Activated gamma-delta T cell treated with anti-CD3 and anti-CD28 coated beads, Interleukin-2, amount 50 U/mL, for 16 hours (primary cell): ENCODE results near the gene RILPL1.
A peak's percentile ranks its signal among the peaks of the same experiment; 100 is the strongest.
"Not testable (repeated sequence)": the region's sequence is repeated elsewhere in the genome, so short reads cannot be mapped to it uniquely, and the experiment has no call there.

ENCODE experiments used
- DNase-seq: peaks from one replicate; pipeline ENCODE4 v3.0.0-alpha.2; 2020; ENCODE audit warnings: low read depth

RILPL1 gene, protein sequence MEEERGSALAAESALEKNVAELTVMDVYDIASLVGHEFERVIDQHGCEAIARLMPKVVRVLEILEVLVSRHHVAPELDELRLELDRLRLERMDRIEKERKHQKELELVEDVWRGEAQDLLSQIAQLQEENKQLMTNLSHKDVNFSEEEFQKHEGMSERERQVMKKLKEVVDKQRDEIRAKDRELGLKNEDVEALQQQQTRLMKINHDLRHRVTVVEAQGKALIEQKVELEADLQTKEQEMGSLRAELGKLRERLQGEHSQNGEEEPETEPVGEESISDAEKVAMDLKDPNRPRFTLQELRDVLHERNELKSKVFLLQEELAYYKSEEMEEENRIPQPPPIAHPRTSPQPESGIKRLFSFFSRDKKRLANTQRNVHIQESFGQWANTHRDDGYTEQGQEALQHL

DNA sequence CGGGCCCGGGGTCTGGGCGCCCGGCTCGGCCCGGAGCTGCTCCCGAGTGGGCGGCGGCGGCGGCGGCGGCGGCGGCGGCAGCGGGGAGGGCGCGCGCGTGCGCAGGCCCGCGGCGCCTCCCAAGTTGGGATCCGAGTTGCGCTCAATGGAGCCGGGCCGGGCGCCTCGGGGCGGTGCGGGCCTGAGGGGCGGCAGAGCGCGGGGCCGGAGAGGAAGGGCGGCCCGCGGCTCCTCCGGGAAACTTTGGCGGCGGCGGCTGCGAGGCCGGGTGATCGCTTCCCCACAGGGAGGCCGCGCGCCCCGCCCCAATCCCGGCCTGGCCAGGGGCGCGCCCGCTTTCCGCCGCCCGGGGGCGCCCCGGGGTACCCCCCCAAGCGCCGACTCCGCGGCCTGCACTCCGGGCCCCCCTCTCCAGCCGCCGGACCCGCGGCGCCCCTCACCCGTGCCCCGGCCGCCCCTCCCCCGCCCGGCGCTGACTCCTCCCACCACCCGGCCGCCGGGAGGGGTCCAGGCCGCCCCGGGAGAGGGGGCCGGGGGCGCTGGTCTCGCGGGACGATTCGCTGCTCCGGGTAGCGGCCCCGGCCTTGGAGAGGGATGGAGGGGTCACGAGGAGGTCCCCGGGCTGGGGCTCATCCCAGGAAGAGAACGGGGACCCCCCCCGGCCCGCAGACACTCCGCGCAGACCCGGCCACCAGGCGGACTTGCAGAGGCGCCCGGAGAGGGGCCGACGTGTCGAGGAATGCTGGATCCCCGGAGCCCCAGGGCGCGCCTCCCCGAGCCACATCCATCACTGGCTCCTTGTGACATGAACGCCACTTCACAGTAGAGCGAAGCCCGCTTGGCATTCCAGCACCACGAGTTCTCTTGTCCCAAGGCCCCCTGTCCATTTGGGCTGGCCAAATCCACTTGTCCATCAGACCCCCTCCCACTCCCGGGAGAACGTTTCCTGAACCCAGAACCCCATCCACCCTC is at the start of gene RILPL1:
TSS of gene RILPL1 (minus strand) at position 48 of the 972 bp plus-strand sequence. CDS start 237 bp downstream, outside the sequence.
- DNase-seq: peak; percentile 9

DNA sequence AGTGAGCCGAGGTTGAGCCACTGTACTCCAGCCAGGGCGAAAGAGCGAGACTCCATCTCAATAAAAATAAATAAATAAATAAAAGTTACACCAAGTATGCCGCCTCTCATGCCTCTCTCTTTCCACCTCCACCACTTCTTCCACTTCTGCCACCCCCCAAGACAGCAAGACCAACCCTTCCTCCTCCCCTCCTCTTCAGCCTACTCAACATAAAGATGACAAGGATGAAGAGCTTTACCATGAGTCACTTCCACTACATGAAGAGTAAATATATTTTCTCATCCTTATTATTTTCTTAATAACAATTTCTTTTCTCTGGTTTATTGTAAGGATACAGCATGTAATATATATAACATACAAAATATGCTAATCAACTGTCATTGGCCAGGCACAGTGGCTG is 47.3 kb upstream of the RILPL1 start:
- no peak for DNase-seq

DNA sequence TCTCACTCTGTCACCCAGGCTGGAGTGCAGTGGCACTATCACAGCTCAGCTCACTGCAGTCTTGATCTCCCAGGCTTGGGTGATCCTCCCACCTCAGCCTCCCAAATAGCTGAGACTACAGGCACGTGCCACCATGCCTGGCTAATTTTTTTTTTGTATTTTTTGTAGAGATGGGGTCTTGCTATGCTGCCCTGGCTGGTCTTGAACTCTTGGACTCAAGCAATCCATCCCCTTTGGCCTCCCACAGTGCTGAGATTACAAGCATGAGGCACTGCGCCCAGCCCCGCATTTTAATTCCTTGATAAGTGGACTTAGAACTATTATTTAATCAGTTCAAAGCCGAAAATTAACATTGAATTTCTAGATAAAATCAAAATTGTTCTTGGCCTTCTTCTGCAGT is 45.3 kb upstream of the RILPL1 start:
- not testable (repeated sequence) for DNase-seq

DNA sequence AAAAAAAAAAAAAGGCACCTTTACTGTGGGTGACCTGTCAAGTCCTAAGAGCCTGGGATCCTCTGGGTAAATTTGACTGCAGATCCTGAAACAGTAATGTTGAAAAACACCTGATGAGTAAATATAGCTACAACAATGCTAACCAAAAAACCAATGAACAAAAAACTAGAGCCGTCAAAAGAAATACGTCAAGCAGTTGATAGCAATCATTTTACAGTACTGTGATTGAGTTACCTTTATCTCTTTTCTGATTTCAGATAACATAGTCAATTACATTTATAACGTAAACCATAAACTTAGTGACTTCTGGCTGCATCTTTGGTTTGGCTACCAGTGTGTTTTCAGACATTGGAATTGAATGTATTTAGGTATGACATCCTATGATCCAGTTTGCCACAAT is 44.7 kb upstream of the RILPL1 start:
- DNase-seq: no peak

DNA sequence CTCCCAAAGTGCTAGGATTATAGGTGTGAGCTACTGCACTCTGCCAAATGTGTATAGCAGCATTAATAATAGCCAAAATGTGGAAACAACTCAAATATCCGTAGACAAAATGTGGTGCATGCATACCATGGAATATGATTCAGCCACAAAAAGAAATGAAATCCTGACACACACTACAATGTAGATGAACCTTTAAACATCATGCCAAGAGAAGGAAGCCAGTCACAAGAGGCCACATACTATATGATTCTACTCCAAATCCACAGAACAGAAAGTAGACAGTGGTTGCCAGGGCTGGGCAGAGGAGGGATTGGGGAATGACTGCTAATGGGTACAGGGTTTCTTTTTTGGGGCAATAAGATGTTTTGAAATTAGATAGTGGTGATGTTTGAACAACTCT is 43.1 kb upstream of the RILPL1 start:
- DNase-seq: no peak

DNA sequence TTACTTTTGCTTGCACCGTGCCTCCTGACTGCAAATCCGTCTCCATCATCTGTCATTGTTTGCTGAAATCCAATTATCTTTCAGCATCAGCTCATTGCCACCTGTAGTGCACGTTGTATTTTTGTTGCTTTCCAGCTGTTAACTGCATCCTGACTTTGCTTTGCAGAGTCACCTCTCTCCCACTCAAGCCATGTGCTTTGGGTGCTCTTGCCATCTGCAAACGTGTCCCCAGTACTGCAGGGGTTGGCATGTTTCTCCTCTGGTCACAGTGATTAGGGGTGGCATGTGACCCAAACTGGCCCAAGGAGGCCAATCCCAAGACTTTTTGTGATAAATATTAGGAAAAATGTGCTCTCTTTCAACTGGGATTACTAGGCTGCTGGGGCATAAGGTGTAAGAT is 40.4 kb upstream of the RILPL1 start:
- DNase-seq: no peak

DNA sequence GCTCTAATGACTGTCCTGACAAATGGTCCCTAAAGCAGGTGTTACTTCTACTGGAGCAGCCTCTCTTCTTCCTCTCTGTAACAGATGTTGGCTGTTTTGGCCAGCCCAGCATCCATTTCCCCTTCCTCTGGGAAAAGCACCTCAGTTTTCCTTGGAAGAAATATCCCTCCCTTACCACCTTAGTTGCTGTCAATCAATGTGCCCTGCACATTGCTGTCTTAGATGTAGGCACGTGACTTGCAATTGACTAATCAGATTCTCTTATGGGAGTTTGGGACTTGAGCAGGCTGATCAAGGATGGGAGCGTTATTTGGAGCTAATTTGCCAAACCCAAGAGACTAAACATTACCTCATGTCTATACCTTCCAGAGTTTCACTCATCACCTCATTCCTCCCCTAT is 38.9 kb upstream of the RILPL1 start:
- DNase-seq: no peak

DNA sequence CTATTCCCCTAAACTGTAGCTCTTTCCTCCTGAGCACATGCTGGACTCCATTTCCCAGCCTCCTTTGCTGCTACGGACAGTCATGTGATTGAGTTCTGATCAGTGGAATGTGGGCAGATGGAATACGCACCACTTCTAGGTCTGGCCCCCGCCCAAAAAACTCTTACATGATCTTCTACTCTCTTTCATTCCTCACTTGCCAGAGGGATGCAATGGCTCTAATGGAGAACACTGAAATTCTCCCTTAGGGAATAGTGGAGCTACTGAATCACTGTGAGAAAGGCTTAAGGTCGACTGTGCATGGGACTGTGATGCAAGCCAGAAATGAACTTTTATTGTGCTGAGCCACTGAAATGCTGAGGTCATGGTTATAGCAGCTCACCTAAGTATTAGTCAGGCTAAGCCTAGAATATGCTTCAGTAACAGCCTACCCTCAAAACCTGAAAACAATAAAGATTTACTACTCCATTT is 37.9 kb upstream of the RILPL1 start:
- no peak for DNase-seq

DNA sequence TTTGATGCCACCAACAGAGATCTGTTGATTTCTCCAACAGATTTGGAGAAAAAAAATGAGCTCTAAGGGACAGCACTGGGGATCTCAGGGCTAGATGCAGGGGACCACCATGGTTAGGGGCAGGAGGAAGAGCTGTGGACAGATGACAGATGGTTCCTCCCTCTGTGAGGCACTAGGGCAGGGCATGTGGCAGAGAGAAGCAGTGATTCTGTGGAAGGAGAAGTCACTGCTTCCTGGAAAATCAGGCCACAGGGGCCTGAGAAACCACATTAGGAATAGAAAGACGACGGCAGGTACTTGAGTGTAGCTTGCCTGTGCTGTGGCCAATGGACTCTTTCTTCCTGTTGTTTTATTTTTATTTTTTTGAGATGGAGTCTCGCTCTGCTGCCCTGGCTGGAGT is 25.9 kb upstream of the RILPL1 start:
- DNase-seq: no peak

DNA sequence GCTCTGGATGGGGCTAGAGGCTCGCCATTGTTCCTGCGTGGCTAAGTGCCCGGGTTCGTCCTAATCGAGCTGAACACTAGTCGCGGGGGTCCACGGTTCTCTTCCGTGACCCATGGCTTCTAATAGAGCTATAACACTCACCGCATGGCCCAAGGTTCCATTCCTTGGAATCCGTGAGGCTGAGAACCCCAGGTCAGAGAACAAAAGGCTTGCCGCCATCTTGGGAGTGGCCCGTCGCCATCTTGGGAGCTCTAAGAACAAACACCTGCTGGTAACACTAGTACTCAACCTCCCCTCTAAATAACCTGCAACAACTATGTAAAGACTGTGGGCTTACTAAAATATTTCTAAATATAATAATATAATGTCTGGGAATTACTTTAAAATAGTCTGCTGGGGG is 25.0 kb upstream of the RILPL1 start:
- DNase-seq: not testable (repeated sequence)

DNA sequence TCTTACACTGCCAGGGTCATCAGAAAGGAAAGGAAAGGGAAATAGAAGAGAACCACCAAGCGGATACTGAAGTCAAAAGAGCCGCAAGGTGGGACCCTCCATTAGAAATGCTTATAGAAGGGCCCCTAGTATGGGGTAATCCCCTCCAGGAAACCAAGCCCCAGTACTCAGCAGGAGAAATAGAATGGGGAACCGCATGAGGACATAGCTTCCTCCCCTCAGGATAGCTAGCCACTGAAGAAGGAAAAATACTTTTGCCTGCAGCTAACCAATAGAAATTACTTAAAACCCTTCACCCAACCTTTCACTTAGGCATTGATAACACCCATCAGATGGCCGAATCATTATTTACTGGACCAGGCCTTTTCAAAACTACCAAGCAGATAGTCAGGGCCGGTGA is 21.3 kb upstream of the RILPL1 start:
- DNase-seq: not testable (repeated sequence)

DNA sequence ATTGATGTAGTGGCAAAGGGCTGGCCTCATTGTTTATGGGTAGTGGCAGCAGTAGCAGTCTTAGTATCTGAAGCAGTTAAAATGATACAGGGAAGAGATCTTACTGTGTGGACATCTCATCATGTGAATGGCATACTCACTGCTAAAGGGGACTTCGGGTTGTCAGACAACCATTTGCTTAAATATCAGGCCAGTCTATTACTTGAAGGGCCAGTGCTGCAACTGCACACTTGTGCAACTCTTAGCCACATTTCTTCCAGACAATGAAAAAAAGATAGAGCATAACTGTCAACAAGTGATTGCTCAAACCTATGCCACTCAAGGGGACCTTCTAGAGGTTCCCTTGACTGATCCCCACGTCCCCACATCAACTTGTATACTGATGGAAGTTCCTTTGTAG is 20.6 kb upstream of the RILPL1 start:
- not testable (repeated sequence) for DNase-seq

DNA sequence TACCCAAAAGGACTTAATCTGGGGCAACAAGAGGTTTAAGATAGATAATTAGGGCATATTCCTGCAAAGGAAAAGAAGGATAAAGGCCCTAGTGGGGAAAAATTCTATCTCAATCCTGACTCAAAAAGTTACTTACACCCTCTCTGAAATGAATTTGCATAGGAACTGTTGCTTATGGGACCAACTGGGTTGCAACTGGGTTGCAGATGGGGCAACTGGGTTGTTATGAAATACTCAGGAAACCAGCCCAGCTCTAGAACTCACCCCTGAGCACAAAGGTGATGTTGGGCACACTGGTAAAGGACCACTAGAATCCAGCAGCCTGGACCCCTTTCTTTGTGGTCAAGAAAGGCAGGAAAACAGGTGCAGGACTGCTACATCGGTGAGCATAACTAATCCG is 17.2 kb upstream of the RILPL1 start:
- DNase-seq: no peak

DNA sequence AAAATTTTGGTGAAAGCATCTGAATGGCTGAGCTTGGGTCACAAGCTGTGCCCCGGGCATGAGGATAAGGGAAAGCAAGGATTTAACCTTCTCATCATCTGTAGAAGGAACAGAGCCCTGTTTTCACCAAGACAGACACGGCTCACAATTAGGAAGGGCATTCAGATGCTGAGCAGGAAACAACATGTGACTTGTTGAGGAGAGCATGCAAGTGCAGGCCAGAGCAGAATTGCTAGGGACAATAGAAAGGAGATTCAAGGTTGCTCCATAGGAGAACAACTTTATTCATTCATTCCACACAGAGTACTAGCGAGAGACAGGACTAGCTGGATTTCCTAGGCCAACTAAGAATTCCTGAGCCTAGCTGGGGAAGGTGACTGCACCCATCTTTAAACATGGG is 14.6 kb upstream of the RILPL1 start:
- DNase-seq: no peak

DNA sequence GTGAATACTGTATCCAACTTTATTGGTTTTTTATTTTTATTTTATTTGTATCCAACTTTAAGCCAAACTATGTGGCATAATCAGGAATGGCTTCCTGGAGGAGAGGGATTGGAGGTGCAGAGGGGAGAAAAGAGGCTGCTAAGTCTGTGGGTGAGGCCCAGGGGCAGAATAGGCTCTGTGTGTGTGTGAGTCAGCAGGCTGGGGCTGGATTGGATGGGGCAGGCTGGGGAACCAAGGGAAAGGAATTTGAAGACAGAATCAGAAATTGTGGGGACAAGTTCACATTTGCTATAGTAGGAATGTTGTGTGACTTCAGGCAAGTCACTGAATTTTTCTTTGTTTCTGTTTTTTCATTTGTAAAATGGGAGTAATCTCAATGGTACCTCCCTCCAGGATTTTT is 12.8 kb upstream of the RILPL1 start:
- no peak for DNase-seq

DNA sequence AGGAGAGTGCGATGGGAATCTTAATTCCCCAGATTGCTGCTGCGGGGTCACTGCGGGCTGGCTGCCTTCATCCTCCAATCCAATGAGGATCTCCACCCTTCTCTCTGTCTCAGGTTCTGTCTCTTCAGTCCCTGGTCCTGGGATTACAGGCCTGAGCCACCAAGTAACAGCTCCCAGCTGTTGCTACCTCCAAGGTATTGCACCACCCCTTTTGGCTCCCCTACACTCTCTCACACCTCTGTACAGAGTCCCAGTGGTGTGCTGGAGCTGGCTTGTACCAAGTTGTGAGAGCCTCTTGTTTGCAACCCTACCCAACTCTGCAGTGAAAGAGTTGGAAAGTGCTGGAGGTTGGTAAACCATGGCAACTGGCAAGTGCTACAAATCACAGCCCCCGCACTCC is 10.0 kb upstream of the RILPL1 start:
- no peak for DNase-seq

DNA sequence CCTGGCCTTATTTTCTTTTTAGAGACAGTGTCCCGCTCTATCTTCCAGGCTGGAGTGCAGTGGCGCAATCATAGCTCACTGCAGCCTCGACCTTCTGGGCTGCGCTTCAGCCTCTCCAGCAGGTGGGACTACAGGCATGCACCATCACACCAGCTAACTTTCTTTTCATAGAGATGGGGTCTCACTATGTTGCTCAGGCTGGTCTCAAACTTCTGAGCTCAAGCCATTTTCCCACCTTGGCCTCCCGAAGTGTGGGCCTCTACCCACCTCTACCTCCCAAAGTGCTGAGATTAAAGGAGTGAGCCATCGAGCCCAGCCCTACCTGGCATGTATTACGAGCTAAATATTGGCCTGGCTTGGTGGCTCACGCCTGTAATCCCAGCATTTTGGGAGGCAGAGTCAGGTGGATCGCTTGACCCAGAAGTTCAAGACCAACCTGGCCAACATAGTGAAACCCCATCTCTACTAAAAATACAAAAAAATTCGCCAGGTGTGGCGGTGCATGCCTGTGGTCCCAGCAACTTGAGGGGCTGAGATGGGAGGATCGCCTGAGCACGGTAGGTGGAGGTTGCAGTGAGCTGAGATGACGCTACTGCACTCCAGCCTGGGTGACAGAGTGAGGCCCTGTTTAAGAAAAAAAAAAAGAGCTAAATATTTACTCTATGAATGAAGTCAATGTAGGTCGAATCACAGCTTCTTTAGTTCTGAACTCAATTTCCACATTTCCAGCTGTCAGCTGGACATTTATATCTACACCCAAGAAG is 7.6 kb upstream of the RILPL1 start:
- DNase-seq: no peak

DNA sequence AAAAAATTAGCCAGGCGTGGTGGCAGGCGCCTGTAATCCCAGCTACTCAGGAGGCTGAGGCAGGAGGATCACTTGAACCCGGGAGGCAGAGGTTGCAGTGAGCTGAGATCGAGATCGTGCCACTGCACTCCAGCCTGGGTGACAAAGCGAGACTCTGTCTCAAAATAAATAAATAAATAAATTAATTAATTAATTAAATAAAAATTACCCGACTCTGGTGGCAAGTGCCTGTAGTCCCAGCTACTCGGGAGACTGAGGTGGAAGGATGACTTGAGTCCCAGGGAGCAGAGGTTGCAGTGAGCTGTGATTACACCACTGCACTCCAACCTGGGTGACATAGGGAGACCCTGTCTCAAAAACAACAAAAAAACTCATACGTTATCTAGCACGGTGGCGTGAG is 2.4 kb upstream of the RILPL1 start:
- DNase-seq: not testable (repeated sequence)

DNA sequence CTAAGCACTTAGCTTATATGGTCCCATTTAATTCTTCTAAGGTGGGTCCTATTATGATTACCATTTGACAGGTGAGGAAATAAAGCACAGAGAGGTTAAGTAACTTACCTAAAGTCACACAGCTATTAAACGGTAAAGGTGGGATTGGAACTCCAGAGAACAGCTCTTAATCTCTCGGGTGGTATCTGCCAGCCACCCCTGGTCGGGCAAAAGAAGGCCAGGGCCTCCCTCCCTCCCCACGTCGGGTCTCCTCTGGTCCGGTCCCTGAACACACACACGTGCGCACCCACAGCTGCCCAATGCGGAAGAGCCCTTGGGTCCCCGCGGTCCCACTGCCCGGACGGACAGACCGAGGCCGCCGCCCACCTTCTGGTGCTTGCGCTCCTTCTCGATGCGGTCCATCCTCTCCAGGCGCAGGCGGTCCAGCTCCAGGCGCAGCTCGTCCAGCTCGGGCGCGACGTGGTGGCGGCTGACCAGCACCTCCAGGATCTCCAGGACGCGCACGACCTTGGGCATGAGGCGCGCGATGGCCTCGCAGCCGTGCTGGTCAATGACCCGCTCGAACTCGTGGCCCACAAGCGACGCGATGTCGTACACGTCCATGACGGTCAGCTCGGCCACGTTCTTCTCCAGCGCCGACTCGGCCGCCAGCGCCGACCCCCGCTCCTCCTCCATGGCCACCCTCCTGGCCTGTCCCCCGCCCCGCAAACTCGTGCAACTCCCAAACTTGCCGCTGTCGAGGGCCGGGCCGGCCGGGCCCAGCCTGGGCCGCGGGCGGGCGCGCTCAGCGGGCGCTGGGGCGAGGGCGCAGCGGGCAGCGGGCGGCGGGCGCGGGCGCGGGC is 490 bp downstream of the RILPL1 start:
- no peak for DNase-seq

DNA sequence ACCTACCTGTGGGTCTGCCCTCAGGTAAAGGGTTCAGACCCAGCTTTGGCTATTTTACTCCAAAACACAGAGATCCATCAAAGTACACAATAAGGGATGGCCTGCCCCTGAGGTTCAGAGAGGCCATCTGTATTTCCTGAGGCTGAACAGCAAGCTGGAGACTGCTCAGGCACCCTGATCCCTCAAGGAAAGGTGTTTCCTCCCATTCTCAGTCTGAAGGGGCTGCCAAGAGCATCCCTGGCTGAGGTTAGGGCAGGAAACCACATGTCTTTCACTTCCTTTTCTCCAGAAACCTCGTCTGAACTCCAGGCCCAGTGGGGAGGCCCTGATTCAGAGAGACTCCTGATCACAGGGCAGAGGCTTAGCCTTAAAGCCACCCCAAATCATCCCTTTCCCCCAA is 1.5 kb downstream of the RILPL1 start:
- no peak for DNase-seq

DNA sequence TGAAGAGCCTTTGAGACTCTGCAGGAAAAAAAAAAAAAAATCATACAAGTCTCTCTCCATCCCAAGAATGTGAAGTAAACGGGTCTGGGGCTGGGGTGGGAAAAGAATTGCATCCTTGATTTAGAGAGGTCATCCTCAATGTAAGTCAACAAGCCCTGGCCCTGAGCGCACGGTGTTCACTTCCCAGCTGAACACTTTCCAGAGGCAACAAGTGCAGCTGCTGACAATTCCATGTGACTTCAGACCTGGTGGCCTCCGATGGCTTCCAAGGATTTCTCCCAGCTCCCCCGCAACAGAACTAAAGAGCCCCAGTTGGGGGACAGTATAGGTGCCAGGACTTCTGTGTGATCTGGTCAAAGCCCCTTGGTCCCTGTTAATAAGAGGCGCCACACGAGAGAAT is 2.4 kb downstream of the RILPL1 start:
- DNase-seq: no peak
